D341Med (cell line): ENCODE measurements around the gene NPFFR1.
A peak's percentile ranks its signal among the peaks of the same experiment; 100 is the strongest.
"Not testable (repeated sequence)": the region's sequence is repeated elsewhere in the genome, so short reads cannot be mapped to it uniquely, and the experiment has no call there.

Experiments
- DNase-seq: peaks from one replicate; pipeline ENCODE4 v3.0.0; 2012; ENCODE audit warnings: low spot score

The NPFFR1 gene

GRCh38 chr10:70255329-70256299 is 28.2 kb downstream of the NPFFR1 start:
- no peak for DNase-seq

- DNase-seq, result no peak
Observed at GRCh38 chr10:70254778-70255328, 29.0 kb downstream of the NPFFR1 start.

GRCh38 chr10:70253878-70254765 is 29.7 kb downstream of the NPFFR1 start:
- no peak for DNase-seq

GRCh38 chr10:70250961-70251680 is 32.7 kb downstream of the NPFFR1 start:
- no peak for DNase-seq

GRCh38 chr10:70247360-70247759 is 36.4 kb downstream of the NPFFR1 start:
- DNase-seq, result no peak

- no peak for DNase-seq
Observed at GRCh38 chr10:70241081-70241480, 42.7 kb downstream of the NPFFR1 start.

GRCh38 chr10:70239986-70240385 is 43.8 kb downstream of the NPFFR1 start:
- not testable (repeated sequence) for DNase-seq

GRCh38 chr10:70239077-70239976 is 44.5 kb downstream of the NPFFR1 start:
- DNase-seq, result not testable (repeated sequence)

GRCh38 chr10:70237958-70238536 is 45.8 kb downstream of the NPFFR1 start:
- not testable (repeated sequence) for DNase-seq

- DNase-seq, result no peak
Observed at GRCh38 chr10:70234668-70235447, 48.9 kb downstream of the NPFFR1 start.

- peak; percentile 47 for DNase-seq
Observed at GRCh38 chr10:70233939-70234300, 49.9 kb downstream of the NPFFR1 start.

GRCh38 chr10:70233109-70233938 is 50.5 kb downstream of the NPFFR1 start, which contains the start of gene PPA1:
TSS of gene PPA1 (minus strand) at chr10:70233429. CDS start at chr10:70233327, 102 bp downstream.
- peak; percentile 99 for DNase-seq

GRCh38 chr10:70232859-70233108 is 51.0 kb downstream of the NPFFR1 start:
- DNase-seq, result no peak

- no peak for DNase-seq
Observed at GRCh38 chr10:70232155-70232858, 51.5 kb downstream of the NPFFR1 start.

GRCh38 chr10:70228491-70228890 is 55.3 kb downstream of the NPFFR1 start:
- DNase-seq, result no peak

GRCh38 chr10:70227548-70228320 is 56.1 kb downstream of the NPFFR1 start:
- no peak for DNase-seq

- DNase-seq, result no peak
Observed at GRCh38 chr10:70223728-70224127, 60.1 kb downstream of the NPFFR1 start.
